NB4 (cell line): Measurements from ENCODE around the gene MTHFD1L.
"Not testable (repeated sequence)": the region's sequence is repeated elsewhere in the genome, so short reads cannot be mapped to it uniquely, and the experiment has no call there.

Experiments
- DNase-seq: peaks from one replicate; pipeline ENCODE4 v3.0.0; 2010; ENCODE audit warnings: low read depth
- H3K4me3 ChIP-seq: one replicate; pipeline ENCODE4 v1.5.1; 2011; ENCODE audit warnings: mild to moderate bottlenecking, low read depth, low read length, moderate library complexity
- CTCF ChIP-seq: IDR thresholded peaks from one replicate; pipeline ENCODE4 v1.5.1; 2012; ENCODE audit warnings: low read depth, low read length
- MAX ChIP-seq: IDR thresholded peaks from 2 replicates; pipeline ENCODE4 v1.6.1; 2011; ENCODE audit warnings: low read depth, low read length
- MYC ChIP-seq: IDR thresholded peaks from 2 replicates; pipeline ENCODE4 v1.6.1; 2011; ENCODE audit warnings: low read depth, low read length
- POLR2A ChIP-seq: IDR thresholded peaks from 2 replicates; pipeline ENCODE4 v1.6.1; 2011; ENCODE audit warnings: mild to moderate bottlenecking; ENCODE audit not compliant: insufficient read length; ENCODE audit errors: extremely low read depth

MTHFD1L gene

GRCh38 chr6:151108548-151108947, 243.0 kb downstream of the MTHFD1L start:
- no peak overlapping the region for H3K4me3 ChIP-seq
- TF ChIP-seq MYC (no peak), CTCF (no peak), POLR2A (no peak), MAX (no peak)
- no peak for DNase-seq

GRCh38 chr6:151109361-151109760, 243.9 kb downstream of the MTHFD1L start:
- no peak overlapping the region for H3K4me3 ChIP-seq
- DNase-seq: no peak
- no peak for TF ChIP-seq MYC
- no peak for TF ChIP-seq CTCF
- TF ChIP-seq MAX: no peak
- no peak for TF ChIP-seq POLR2A

GRCh38 chr6:151109869-151110575, 244.5 kb downstream of the MTHFD1L start:
- TF ChIP-seq POLR2A: no peak
- TF ChIP-seq MAX: no peak
- no peak for TF ChIP-seq MYC
- no peak for TF ChIP-seq CTCF
- no peak for DNase-seq
- H3K4me3 ChIP-seq: no peak overlapping the region

GRCh38 chr6:151110576-151110905, 245.0 kb downstream of the MTHFD1L start:
- no peak for DNase-seq
- no peak for TF ChIP-seq MYC
- TF ChIP-seq MAX: no peak
- no peak for TF ChIP-seq POLR2A
- no peak for TF ChIP-seq CTCF
- no peak overlapping the region for H3K4me3 ChIP-seq

- TF ChIP-seq CTCF: no peak
- TF ChIP-seq POLR2A: no peak
- TF ChIP-seq MYC: no peak
- no peak for TF ChIP-seq MAX
- DNase-seq: no peak
- no peak overlapping the region for H3K4me3 ChIP-seq
These were observed 246.2 kb downstream of the MTHFD1L start for GRCh38 chr6:151111670-151112069.

GRCh38 chr6:151112130-151112529, 246.6 kb downstream of the MTHFD1L start:
- DNase-seq: no peak
- no peak for TF ChIP-seq MAX
- H3K4me3 ChIP-seq: no peak overlapping the region

- not testable (repeated sequence) for DNase-seq, H3K4me3 ChIP-seq
These were observed 247.4 kb downstream of the MTHFD1L start for GRCh38 chr6:151112884-151113283.
